Neutrophil (primary cell): Measurements from ENCODE around the gene ANK3.

Experiments used
- H3K27ac ChIP-seq: fragments of 200-600 bp; sonication (generic); 2 replicates; pipeline ENCODE4 v1.5.1; 2016; ENCODE audit warnings: mild to moderate bottlenecking, moderate library complexity
- H3K27me3 ChIP-seq: fragments of 200-600 bp; sonication (generic); 2 replicates; pipeline ENCODE4 v1.6.0; 2016; ENCODE audit warnings: mild to moderate bottlenecking
- H3K36me3 ChIP-seq: fragments of 200-600 bp; sonication (generic); 2 replicates; pipeline ENCODE4 v1.5.1; 2017
- H3K4me1 ChIP-seq, 2 experiments: fragments of 200-600 bp in 1 of 2; sonication (generic) in 1 of 2; 1 replicate in 1 of 2; 2 replicates in 1 of 2; pipeline versions ENCODE4 v1.5.1 to v1.6.1; 2013 to 2016; ENCODE audit warnings: low read depth in 1 of 2, low read length in 1 of 2, mild to moderate bottlenecking in 1 of 2, moderate library complexity in 1 of 2; ENCODE audit not compliant: control insufficient read depth in 1 of 2, insufficient read depth in 1 of 2
- H3K4me3 ChIP-seq, 2 experiments: fragments of 200-600 bp in 1 of 2; sonication (generic) in 1 of 2; 1 replicate in 1 of 2; 2 replicates in 1 of 2; pipeline ENCODE4 v1.5.1; 2013 to 2016; ENCODE audit warnings: low read depth in 1 of 2, low read length in 1 of 2, mild to moderate bottlenecking in 1 of 2, moderate library complexity in 1 of 2
- H3K9me3 ChIP-seq: fragments of 200-600 bp; sonication (generic); 2 replicates; pipeline ENCODE4 v1.5.1; 2016
- TF ChIP-seq, protein P1 (sequence below): fragments of 200-600 bp; sonication (generic); IDR thresholded peaks from 2 replicates; pipeline ENCODE4 v1.5.1; 2016; ENCODE audit warnings: antibody characterized with exemption

The ANK3 gene

DNA sequence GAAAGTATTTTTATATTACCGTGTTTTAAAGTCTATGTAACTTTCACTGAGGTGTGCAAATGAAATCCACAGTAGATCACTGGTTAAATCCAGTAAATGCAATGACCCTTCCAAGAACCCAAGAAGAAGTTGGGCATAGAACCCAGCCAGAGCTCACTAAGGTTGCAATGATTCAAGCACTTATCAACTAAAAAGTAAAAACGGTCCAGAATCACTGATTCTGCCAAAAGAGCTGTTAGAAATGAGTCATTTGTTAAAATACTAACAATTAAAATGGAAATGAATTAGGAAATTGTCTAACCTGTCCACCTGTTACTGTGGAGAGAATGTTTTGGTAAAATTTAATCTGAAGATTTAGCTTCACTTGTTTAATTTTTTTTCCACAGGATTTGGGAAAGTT, 74.4 kb downstream of the ANK3 start:
- no peaks in the 10 kb centered on the region for H3K9me3 ChIP-seq
- no peaks in the 10 kb centered on the region for H3K27me3 ChIP-seq
- TF ChIP-seq, protein P1, sequence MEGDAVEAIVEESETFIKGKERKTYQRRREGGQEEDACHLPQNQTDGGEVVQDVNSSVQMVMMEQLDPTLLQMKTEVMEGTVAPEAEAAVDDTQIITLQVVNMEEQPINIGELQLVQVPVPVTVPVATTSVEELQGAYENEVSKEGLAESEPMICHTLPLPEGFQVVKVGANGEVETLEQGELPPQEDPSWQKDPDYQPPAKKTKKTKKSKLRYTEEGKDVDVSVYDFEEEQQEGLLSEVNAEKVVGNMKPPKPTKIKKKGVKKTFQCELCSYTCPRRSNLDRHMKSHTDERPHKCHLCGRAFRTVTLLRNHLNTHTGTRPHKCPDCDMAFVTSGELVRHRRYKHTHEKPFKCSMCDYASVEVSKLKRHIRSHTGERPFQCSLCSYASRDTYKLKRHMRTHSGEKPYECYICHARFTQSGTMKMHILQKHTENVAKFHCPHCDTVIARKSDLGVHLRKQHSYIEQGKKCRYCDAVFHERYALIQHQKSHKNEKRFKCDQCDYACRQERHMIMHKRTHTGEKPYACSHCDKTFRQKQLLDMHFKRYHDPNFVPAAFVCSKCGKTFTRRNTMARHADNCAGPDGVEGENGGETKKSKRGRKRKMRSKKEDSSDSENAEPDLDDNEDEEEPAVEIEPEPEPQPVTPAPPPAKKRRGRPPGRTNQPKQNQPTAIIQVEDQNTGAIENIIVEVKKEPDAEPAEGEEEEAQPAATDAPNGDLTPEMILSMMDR: no peak
- H3K27ac ChIP-seq: no peak overlapping the region
- H3K4me1 ChIP-seq: no peaks in the 10 kb centered on the region
- H3K4me3 ChIP-seq: no peak overlapping the region
- no peaks in the 10 kb centered on the region for H3K36me3 ChIP-seq

GRCh38 chr10:60314069-60314940, 75.4 kb downstream of the ANK3 start:
- TF ChIP-seq, protein P1: no peak
- Histone ChIP-seq H3K4me1 (no peaks in the 10 kb centered on the region), H3K9me3 (no peaks in the 10 kb centered on the region), H3K36me3 (no peaks in the 10 kb centered on the region), H3K27me3 (no peaks in the 10 kb centered on the region), H3K4me3 (no peak overlapping the region), H3K27ac (no peak overlapping the region)

GRCh38 chr10:60313589-60313952, 76.1 kb downstream of the ANK3 start:
- no peaks in the 10 kb centered on the region for H3K27me3 ChIP-seq
- H3K4me1 ChIP-seq: no peaks in the 10 kb centered on the region
- no peak overlapping the region for H3K4me3 ChIP-seq
- H3K36me3 ChIP-seq: no peaks in the 10 kb centered on the region
- no peak overlapping the region for H3K27ac ChIP-seq
- H3K9me3 ChIP-seq: no peaks in the 10 kb centered on the region
- TF ChIP-seq, protein P1: no peak

DNA sequence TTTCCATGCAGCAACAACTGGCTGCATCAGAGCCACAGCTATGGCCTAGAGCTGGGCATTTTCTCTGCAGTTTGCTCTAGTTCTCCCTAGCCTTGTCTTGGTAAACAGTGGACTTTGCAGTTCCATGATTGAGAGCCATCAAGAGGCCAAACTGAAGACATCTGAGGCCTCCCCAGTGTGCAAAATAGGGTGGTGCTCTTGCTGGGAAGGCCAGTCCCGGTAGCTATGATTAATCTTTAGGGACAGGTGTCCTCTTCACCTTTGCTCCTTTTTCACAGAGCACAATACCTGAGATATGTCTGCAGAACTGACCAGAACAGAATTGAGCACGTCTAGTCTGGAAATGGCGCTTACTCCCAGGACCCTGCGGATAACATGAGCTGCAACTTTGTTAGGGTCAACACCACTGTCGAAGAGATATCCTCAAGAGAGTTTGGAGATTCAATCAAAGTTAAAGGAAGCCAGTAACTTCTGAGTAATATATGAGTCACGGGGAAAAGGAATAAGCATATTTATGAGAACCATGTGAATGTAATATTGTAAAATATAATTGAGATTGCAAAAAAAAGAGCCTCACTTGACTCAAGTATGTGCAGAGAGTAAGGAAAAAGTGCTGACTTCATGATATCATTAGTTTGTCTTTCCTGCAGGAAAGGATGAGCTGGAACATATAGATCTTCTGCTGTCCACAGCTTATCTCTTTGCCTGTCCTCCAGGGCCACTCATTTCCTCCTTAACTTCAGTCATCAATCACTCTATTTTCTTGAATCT, 76.7 kb downstream of the ANK3 start:
- Histone ChIP-seq H3K36me3 (no peaks in the 10 kb centered on the region), H3K4me1 (no peaks in the 10 kb centered on the region), H3K9me3 (no peaks in the 10 kb centered on the region), H3K4me3 (no peak overlapping the region), H3K27ac (no peak overlapping the region), H3K27me3 (no peaks in the 10 kb centered on the region)
- TF ChIP-seq, protein P1: no peak

GRCh38 chr10:60311821-60312220, 77.9 kb downstream of the ANK3 start:
- no peak overlapping the region for H3K27ac ChIP-seq
- H3K36me3 ChIP-seq: no peaks in the 10 kb centered on the region
- H3K27me3 ChIP-seq: no peaks in the 10 kb centered on the region
- H3K4me1 ChIP-seq: no peaks in the 10 kb centered on the region
- TF ChIP-seq, protein P1: no peak
- H3K9me3 ChIP-seq: no peaks in the 10 kb centered on the region
- no peak overlapping the region for H3K4me3 ChIP-seq
